Body of pancreas (tissue), 4 donors: ENCODE results near the gene IFT43. TPM values are rescaled to one million over a fixed set of nuclear protein-coding genes. Genes with fewer than 3 reads are reported as not detected.

Experiments used
- ATAC-seq: fragments of 150-250 bp; one replicate; pipeline ENCODE4 v1.9.1; 2016
- DNase-seq, 4 donors: peaks; one replicate each; pipeline ENCODE4 v3.0.0-alpha.2; 2019
- H3K27ac ChIP-seq, 4 donors: fragments of 200-600 bp; sonication (generic); 1 replicate in 3 of 4; 2 replicates in 1 of 4; pipeline versions ENCODE4 v1.5.1 to v1.6.1; 2016 to 2019; ENCODE audit warnings: mild to moderate bottlenecking in 1 of 4, mixed read lengths in 1 of 4, moderate library complexity in 1 of 4
- H3K27me3 ChIP-seq, 2 donors: fragments of 200-600 bp; sonication (generic); one replicate each; pipeline ENCODE4 v1.6.0; 2016; ENCODE audit warnings: mild to moderate bottlenecking in 1 of 2
- H3K36me3 ChIP-seq, 2 donors: fragments of 200-600 bp; sonication (generic); replicated peaks in 1 of 2; 2 replicates each; pipeline ENCODE4 v1.5.1; 2016; ENCODE audit warnings: low read depth in 2 of 2; ENCODE audit not compliant: insufficient read depth in 1 of 2
- H3K4me1 ChIP-seq: fragments of 200-600 bp; sonication (generic); one replicate; pipeline ENCODE4 v1.6.0; 2016
- H3K4me3 ChIP-seq, 2 donors: fragments of 200-600 bp; sonication (generic); 1 replicate in 1 of 2; 2 replicates in 1 of 2; pipeline ENCODE4 v1.5.1; 2016 to 2019
- H3K9me3 ChIP-seq, 3 donors: fragments of 200-600 bp; sonication (generic); 1 replicate in 2 of 3; 2 replicates in 1 of 3; pipeline ENCODE4 v1.5.1; 2016
- CTCF ChIP-seq, 7 experiments: fragments of 450-650 bp in 4 of 7; fragments of 200-600 bp in 3 of 7; sonication (generic) in 3 of 7; IDR thresholded peaks; one replicate each; pipeline ENCODE4 v1.5.1; 2016 to 2019; ENCODE audit warnings: antibody characterized with exemption in 7 of 7
- POLR2A ChIP-seq, 3 donors: fragments of 450-650 bp; IDR thresholded peaks; one replicate each; pipeline ENCODE4 v1.6.1; 2016; ENCODE audit warnings: antibody characterized with exemption in 3 of 3, mild to moderate bottlenecking in 2 of 3
- WGBS, 2 donors: methylation state at CpG; one replicate each; pipeline ENCODE4 v1.1.5; 2017; 5-methylcytosine and 5-hydroxymethylcytosine counted together
- intact Hi-C: fragments of 100-400 bp; cut with DNase I; formaldehyde crosslinking; loops from one replicate; pipeline ENCODE4 v1.15.1; 2023
- total RNA-seq, 2 donors: library from RNA; depleted of rRNA; stranded (reverse); fragments of >200 nt; gene quantifications; one replicate each; pipeline ENCODE4 v1.1.0, GENCODE V29; 2016

Gene IFT43
- total RNA-seq, 2 donors from 2014 or later, result 15.0 to 18.5 TPM

- DNase-seq (no peak), ATAC-seq (no peak)
- H3K36me3 ChIP-seq, result no peaks in the 10 kb centered on the region
- H3K4me1 ChIP-seq, result no peaks in the 10 kb centered on the region
- H3K4me3 ChIP-seq, result no peak overlapping the region
- WGBS, 2 donors, result 75 to 91% methylated on average over 4 of the region's 4 CpGs
- no peak for TF ChIP-seq CTCF (IDR thresholded peaks at IDR 0.05)
- no peak for TF ChIP-seq POLR2A (IDR thresholded peaks at IDR 0.05)
- intact Hi-C loops, result loop anchor here (5.0 to 10.0 kb wide), 3 partner anchors 305 to 602 kb away; no protein-coding TSS in a partner anchor
- H3K27ac ChIP-seq, result no peak overlapping the region
- no peaks in the 10 kb centered on the region for H3K9me3 ChIP-seq
- no peaks in the 10 kb centered on the region for H3K27me3 ChIP-seq
These were observed 64.7 kb downstream of the IFT43 start for GRCh38 chr14:76050250-76050649.

- intact Hi-C loops, result loop anchor here (5.0 to 10.0 kb wide), 3 partner anchors 304 to 601 kb away; no protein-coding TSS in a partner anchor
- H3K27me3 ChIP-seq, result no peaks in the 10 kb centered on the region
- no peaks in the 10 kb centered on the region for H3K4me1 ChIP-seq
- no peak overlapping the region for H3K4me3 ChIP-seq
- DNase-seq (peak; percentile 58 to 67 (median 62)), ATAC-seq (peak; percentile 64)
- TF ChIP-seq CTCF (IDR thresholded peaks at IDR 0.05) (peak; percentile 46 to 88 (median 77)), POLR2A (IDR thresholded peaks at IDR 0.05) (no peak)
- H3K36me3 ChIP-seq, result no peaks in the 10 kb centered on the region
- WGBS, 2 donors, result 35 to 38% methylated on average over 3 of the region's 3 CpGs
- no peaks in the 10 kb centered on the region for H3K9me3 ChIP-seq
- no peak overlapping the region for H3K27ac ChIP-seq
These were observed 65.3 kb downstream of the IFT43 start for GRCh38 chr14:76050797-76051392.

- Histone ChIP-seq H3K4me1 (no peaks in the 10 kb centered on the region), H3K27ac (no peak overlapping the region), H3K9me3 (no peaks in the 10 kb centered on the region), H3K27me3 (no peaks in the 10 kb centered on the region), H3K4me3 (no peak overlapping the region), H3K36me3 (no peaks in the 10 kb centered on the region)
- DNase-seq, result no peak
- ATAC-seq, result no peak
- intact Hi-C loops, result loop anchor here (5.0 to 10.0 kb wide), 3 partner anchors 303 to 600 kb away; no protein-coding TSS in a partner anchor
- WGBS, 2 donors, result 77 to 82% methylated on average over 12 of the region's 12 CpGs
- TF ChIP-seq POLR2A (IDR thresholded peaks at IDR 0.05), result no peak
- no peak for TF ChIP-seq CTCF (IDR thresholded peaks at IDR 0.05)
These were observed 66.3 kb downstream of the IFT43 start for GRCh38 chr14:76051717-76052465.

GRCh38 chr14:76053572-76054355, 68.2 kb downstream of the IFT43 start:
- no peaks in the 10 kb centered on the region for H3K27me3 ChIP-seq
- 83 to 85% methylated on average over 15 of the region's 15 CpGs for WGBS, 2 donors
- intact Hi-C loops, result loop anchor here (5.0 to 10.0 kb wide), 3 partner anchors 301 to 599 kb away; no protein-coding TSS in a partner anchor

More at GRCh38 chr14:76053572-76054355, 68.2 kb downstream of the IFT43 start:
- H3K4me3 ChIP-seq, result no peak overlapping the region
- H3K36me3 ChIP-seq, result no peaks in the 10 kb centered on the region
- H3K27ac ChIP-seq, result no peak overlapping the region
- no peak for ATAC-seq
- no peak for DNase-seq
- H3K4me1 ChIP-seq, result no peaks in the 10 kb centered on the region
- no peak for TF ChIP-seq CTCF (IDR thresholded peaks at IDR 0.05)
- TF ChIP-seq POLR2A (IDR thresholded peaks at IDR 0.05), result no peak
- H3K9me3 ChIP-seq, result no peaks in the 10 kb centered on the region
